Muscle layer of duodenum (tissue), 2 donors: Measurements from ENCODE around the gene NEURL3.

Experiments used
- H3K27ac ChIP-seq: one replicate; pipeline ENCODE4 v1.7.0; 2013; ENCODE audit warnings: mild to moderate bottlenecking, low read length
- H3K27me3 ChIP-seq: one replicate; pipeline ENCODE4 v1.7.0; 2013; ENCODE audit warnings: low read depth, mild to moderate bottlenecking, control low read depth, low read length
- H3K36me3 ChIP-seq, 2 donors: one replicate each; pipeline ENCODE4 v1.7.0; 2013; ENCODE audit warnings: low read length in 2 of 2, control low read depth in 1 of 2, mild to moderate bottlenecking in 1 of 2; ENCODE audit not compliant: insufficient read depth in 2 of 2, control insufficient read depth in 1 of 2
- H3K4me1 ChIP-seq, 2 donors: one replicate each; pipeline ENCODE4 v1.7.0; 2013; ENCODE audit warnings: low read length in 2 of 2, mild to moderate bottlenecking in 2 of 2, control low read depth in 1 of 2, moderate library complexity in 1 of 2; ENCODE audit not compliant: insufficient read depth in 2 of 2, control insufficient read depth in 1 of 2
- H3K4me3 ChIP-seq, 2 donors: one replicate each; pipeline ENCODE4 v1.7.0; 2013; ENCODE audit warnings: low read length in 2 of 2, low read depth in 1 of 2, mild to moderate bottlenecking in 1 of 2
- H3K9me3 ChIP-seq, 2 donors: one replicate each; pipeline ENCODE4 v1.7.0; 2013; ENCODE audit warnings: low read length in 2 of 2, control low read depth in 1 of 2, mild to moderate bottlenecking in 1 of 2; ENCODE audit not compliant: control insufficient read depth in 1 of 2
- donor health status: healthy.

The NEURL3 gene

GRCh38 chr2:96452053-96452452 is 53.1 kb downstream of the NEURL3 start:
- Histone ChIP-seq H3K36me3 (no peaks in the 10 kb centered on the region), H3K4me3 (no peak overlapping the region)

GRCh38 chr2:96449637-96450036 is 55.5 kb downstream of the NEURL3 start:
- H3K9me3 ChIP-seq, result no peaks in the 10 kb centered on the region
- no peaks in the 10 kb centered on the region for H3K27me3 ChIP-seq
- H3K4me3 ChIP-seq, result no peak overlapping the region
- no peak overlapping the region for H3K27ac ChIP-seq
- no peaks in the 10 kb centered on the region for H3K4me1 ChIP-seq
- no peaks in the 10 kb centered on the region for H3K36me3 ChIP-seq

More at GRCh38 chr2:96452053-96452452, 53.1 kb downstream of the NEURL3 start:
- no peaks in the 10 kb centered on the region for H3K9me3 ChIP-seq
- H3K27ac ChIP-seq, result no peak overlapping the region
- no peaks in the 10 kb centered on the region for H3K4me1 ChIP-seq
- H3K27me3 ChIP-seq, result no peaks in the 10 kb centered on the region

DNA sequence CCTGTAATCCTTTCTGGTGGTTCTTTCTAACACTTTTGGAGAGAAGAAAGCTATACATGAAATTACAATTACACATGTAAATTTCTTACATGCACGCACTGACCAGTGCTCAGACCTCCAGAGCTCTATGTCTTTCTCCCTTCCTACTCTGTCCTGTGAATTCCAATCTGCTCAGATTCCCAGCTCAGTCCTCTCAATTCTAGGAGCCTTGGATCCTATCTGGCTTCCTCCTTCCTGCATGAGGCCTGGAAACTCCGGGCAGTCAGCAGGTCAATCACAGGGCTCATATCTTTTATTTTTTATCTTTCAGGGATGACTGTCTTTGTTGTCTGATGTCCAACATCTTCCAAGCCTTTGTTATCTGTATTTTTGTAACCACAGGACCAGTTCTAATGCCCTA is 56.0 kb downstream of the NEURL3 start:
- H3K36me3 ChIP-seq, result no peaks in the 10 kb centered on the region
- no peak overlapping the region for H3K4me3 ChIP-seq
- H3K4me1 ChIP-seq, result no peaks in the 10 kb centered on the region
- no peaks in the 10 kb centered on the region for H3K9me3 ChIP-seq
- H3K27ac ChIP-seq, result no peak overlapping the region
- H3K27me3 ChIP-seq, result no peaks in the 10 kb centered on the region

DNA sequence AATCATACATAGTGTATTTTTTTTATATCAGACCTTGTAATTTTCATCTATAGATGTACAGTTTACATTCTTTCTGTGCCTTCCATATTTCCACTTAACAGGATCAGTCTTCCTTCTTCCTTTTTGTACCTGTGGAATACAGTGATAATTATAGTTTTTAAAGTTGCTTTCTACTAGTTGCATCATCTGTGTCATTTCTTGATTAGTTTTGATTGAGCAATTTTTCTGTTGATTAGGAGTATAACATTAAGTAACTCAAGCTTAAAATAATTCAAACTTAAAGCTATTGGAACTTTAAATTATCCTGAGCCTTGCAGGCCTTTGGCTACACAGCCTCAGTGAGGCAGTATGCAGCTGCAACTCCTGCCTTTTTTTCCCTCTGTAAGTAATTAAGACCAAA is 57.4 kb downstream of the NEURL3 start:
- Histone ChIP-seq H3K4me1 (no peaks in the 10 kb centered on the region), H3K4me3 (no peak overlapping the region), H3K36me3 (no peaks in the 10 kb centered on the region), H3K9me3 (no peaks in the 10 kb centered on the region), H3K27me3 (no peaks in the 10 kb centered on the region), H3K27ac (no peak overlapping the region)
